Cardiac fibroblast (primary cell): ENCODE data around the gene APOF.
"Not testable (repeated sequence)": the region's sequence is repeated elsewhere in the genome, so short reads cannot be mapped to it uniquely, and the experiment has no call there.

ENCODE experiments used
- DNase-seq, 2 donors: peaks; one replicate each; pipeline versions ENCODE4 v3.0.0 to v3.0.0-alpha.2; 2010; ENCODE audit warnings: low read depth in 2 of 2
- H3K4me3 ChIP-seq, 2 donors: replicated peaks in 1 of 2; 1 replicate in 1 of 2; 2 replicates in 1 of 2; pipeline ENCODE4 v1.5.1; 2011; ENCODE audit warnings: low read depth in 2 of 2, low read length in 2 of 2, mild to moderate bottlenecking in 2 of 2, moderate library complexity in 1 of 2
- TF ChIP-seq, protein P1 (sequence below): IDR thresholded peaks from one replicate; pipeline ENCODE4 v1.5.1; 2011; ENCODE audit warnings: low read depth, mild to moderate bottlenecking, low read length, inconsistent platforms

APOF gene

GRCh38 chr12:56346675-56347074 is 16.0 kb downstream of the APOF start:
- TF ChIP-seq, protein P1, sequence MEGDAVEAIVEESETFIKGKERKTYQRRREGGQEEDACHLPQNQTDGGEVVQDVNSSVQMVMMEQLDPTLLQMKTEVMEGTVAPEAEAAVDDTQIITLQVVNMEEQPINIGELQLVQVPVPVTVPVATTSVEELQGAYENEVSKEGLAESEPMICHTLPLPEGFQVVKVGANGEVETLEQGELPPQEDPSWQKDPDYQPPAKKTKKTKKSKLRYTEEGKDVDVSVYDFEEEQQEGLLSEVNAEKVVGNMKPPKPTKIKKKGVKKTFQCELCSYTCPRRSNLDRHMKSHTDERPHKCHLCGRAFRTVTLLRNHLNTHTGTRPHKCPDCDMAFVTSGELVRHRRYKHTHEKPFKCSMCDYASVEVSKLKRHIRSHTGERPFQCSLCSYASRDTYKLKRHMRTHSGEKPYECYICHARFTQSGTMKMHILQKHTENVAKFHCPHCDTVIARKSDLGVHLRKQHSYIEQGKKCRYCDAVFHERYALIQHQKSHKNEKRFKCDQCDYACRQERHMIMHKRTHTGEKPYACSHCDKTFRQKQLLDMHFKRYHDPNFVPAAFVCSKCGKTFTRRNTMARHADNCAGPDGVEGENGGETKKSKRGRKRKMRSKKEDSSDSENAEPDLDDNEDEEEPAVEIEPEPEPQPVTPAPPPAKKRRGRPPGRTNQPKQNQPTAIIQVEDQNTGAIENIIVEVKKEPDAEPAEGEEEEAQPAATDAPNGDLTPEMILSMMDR = no peak
- no peak overlapping the region for H3K4me3 ChIP-seq
- DNase-seq = peak in 1 of 2 donors; percentile 10

GRCh38 chr12:56342290-56342689 is 20.4 kb downstream of the APOF start:
- not testable (repeated sequence) for DNase-seq, H3K4me3 ChIP-seq

GRCh38 chr12:56341616-56342015 is 21.0 kb downstream of the APOF start:
- no peak overlapping the region for H3K4me3 ChIP-seq
- no peak for DNase-seq
- TF ChIP-seq, protein P1 = no peak

- TF ChIP-seq, protein P1 = no peak
- no peak overlapping the region for H3K4me3 ChIP-seq
- DNase-seq = no peak
Observed at GRCh38 chr12:56339158-56339422, 23.6 kb downstream of the APOF start.

DNA sequence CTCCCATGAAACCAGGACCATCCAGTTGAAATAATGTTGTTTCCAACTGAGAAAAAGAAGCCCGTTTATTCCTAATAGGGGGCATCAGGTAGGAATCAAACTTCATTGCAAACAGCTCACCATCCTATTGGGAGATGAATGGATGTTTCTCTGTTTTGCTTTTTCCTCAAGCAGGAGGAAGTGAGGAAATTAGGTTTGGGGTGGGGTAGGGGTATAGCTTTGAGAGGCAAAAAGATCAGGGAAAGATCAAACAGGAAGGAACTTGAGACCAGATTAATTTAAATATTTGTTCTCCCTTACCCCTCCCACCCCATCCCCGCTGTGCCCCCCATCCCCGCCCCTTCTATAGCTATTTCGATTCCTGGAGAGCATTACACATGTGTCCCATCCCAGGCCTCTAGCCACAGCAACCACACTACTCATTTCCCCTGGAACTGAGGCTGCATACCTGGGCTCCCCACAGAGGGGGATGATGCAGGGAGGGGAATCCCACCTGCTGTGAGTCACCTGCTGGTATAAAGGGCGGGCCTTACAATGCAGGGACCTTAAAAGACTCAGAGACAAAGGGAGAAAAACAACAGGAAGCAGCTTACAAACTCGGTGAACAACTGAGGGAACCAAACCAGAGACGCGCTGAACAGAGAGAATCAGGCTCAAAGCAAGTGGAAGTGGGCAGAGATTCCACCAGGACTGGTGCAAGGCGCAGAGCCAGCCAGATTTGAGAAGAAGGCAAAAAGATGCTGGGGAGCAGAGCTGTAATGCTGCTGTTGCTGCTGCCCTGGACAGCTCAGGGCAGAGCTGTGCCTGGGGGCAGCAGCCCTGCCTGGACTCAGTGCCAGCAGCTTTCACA is 24.1 kb downstream of the APOF start, which contains the start of gene IL23A:
Gene IL23A, plus strand, starts transcription at position 577 of the 850 bp plus-strand sequence. Its CDS starts 161 bp downstream, at position 738.
- peak in 1 of 2 donors; percentile 61 for DNase-seq
- TF ChIP-seq, protein P1 = no peak
- no peak within 1 kb of the TSS for H3K4me3 ChIP-seq

GRCh38 chr12:56337753-56338251 is 24.9 kb downstream of the APOF start:
- H3K4me3 ChIP-seq = no peak overlapping the region
- peak in 1 of 2 donors; percentile 19 for DNase-seq
- TF ChIP-seq, protein P1 = no peak

- no peak overlapping the region for H3K4me3 ChIP-seq
- TF ChIP-seq, protein P1 = no peak
- DNase-seq = no peak
Observed at GRCh38 chr12:56336361-56337167, 26.1 kb downstream of the APOF start.

GRCh38 chr12:56335527-56335926 is 27.1 kb downstream of the APOF start:
- not testable (repeated sequence) for H3K4me3 ChIP-seq, DNase-seq
